HCT116 (cell line): Measurements from ENCODE around the gene SDF4. TPM values are rescaled to one million over a fixed set of nuclear protein-coding genes. Genes with fewer than 3 reads are reported as not detected.

ENCODE experiments used
- ATAC-seq: fragments of 200-7000 bp; cut with Tn5 transposase; 2 replicates; pipeline ENCODE4 v1.9.1; 2020; ENCODE audit warnings: mild to moderate bottlenecking, moderate library complexity
- BruUV-seq: library from RNA; stranded (reverse); fragments of 400-500 nt; replicated peaks from 2 replicates; lab custom pipeline; 2021; lab: Mats Ljungman, UMichigan
- CTCF ChIA-PET: fragments of 300-600 bp; sonication (Branson Sonifier 250); formaldehyde crosslinking; loops from one replicate; lab custom pipeline; 2021; ENCODE audit warnings: antibody characterized with exemption; lab: Charles Lee
- POLR2A ChIA-PET: fragments of 300-600, 350-600 bp; sonication (Branson Sonifier 250); formaldehyde crosslinking; loops from one replicate; lab custom pipeline; 2021; ENCODE audit warnings: antibody characterized with exemption; lab: Charles Lee
- RAD21 ChIA-PET, 2 experiments: fragments of 300-600 bp; sonication (Branson Sonifier 250); formaldehyde crosslinking; loops; one replicate each; lab custom pipeline; 2023; ENCODE audit warnings: low total read pairs in 2 of 2; ENCODE audit not compliant: uncharacterized antibody in 2 of 2, unreplicated experiment in 2 of 2, low non-redundant PET in 1 of 2; lab: Charles Lee
- DNase-seq: peaks from one replicate; pipeline ENCODE4 v3.0.0-alpha.2; 2010; ENCODE audit warnings: low read depth, low spot score
- H2AFZ ChIP-seq: fragments of 200-600 bp; shearing (Covaris generic), sonication (generic); 2 replicates; pipeline ENCODE4 v1.6.1; 2017; ENCODE audit warnings: low read depth, mixed run types, mixed read lengths, antibody characterized with exemption, low read length; ENCODE audit not compliant: poor library complexity, severe bottlenecking
- H3K27ac ChIP-seq: 2 replicates; pipeline ENCODE4 v1.5.1; 2012; ENCODE audit warnings: low read depth, low read length
- H3K27me3 ChIP-seq: fragments of 200-600 bp; sonication (generic); 2 replicates; pipeline ENCODE4 v1.6.1; 2016; ENCODE audit warnings: mixed run types, low read length, mixed read lengths; ENCODE audit not compliant: insufficient read depth
- H3K36me3 ChIP-seq, 2 experiments: fragments of 200-500 bp in 1 of 2; fragments of 200-600 bp in 1 of 2; sonication (Bioruptor generic) in 1 of 2; sonication (generic) in 1 of 2; 2 replicates each; pipeline versions ENCODE4 v1.5.1 to v1.6.1; 2014 to 2016; ENCODE audit warnings: low read length in 2 of 2, inconsistent platforms in 1 of 2, mixed read lengths in 1 of 2, mixed run types in 1 of 2; ENCODE audit not compliant: insufficient read depth in 2 of 2, control insufficient read depth in 1 of 2
- H3K4me1 ChIP-seq, 2 experiments: fragments of 200-600 bp in 1 of 2; sonication (generic) in 1 of 2; 2 replicates each; pipeline versions ENCODE4 v1.5.1 to v1.6.1; 2012 to 2017; ENCODE audit warnings: low read length in 2 of 2, inconsistent platforms in 1 of 2, mild to moderate bottlenecking in 1 of 2, mixed read lengths in 1 of 2, mixed run types in 1 of 2, moderate library complexity in 1 of 2; ENCODE audit not compliant: insufficient read depth in 2 of 2, control insufficient read depth in 1 of 2
- H3K4me2 ChIP-seq: fragments of 200-600 bp; sonication (generic); 2 replicates; pipeline ENCODE4 v1.6.1; 2017; ENCODE audit warnings: mixed run types, low read length, mixed read lengths
- H3K4me3 ChIP-seq, 2 experiments: fragments of 200-600 bp in 1 of 2; sonication (generic) in 1 of 2; replicated peaks in 1 of 2; 2 replicates each; pipeline ENCODE4 v1.5.1; 2011 to 2016; ENCODE audit warnings: low read length in 2 of 2, control low read depth in 1 of 2, low read depth in 1 of 2, mild to moderate bottlenecking in 1 of 2, mixed read lengths in 1 of 2, mixed run types in 1 of 2
- H3K79me2 ChIP-seq: fragments of 200-600 bp; sonication (generic); 2 replicates; pipeline ENCODE4 v1.6.1; 2017; ENCODE audit warnings: mild to moderate bottlenecking, mixed run types, low read length, moderate library complexity, mixed read lengths; ENCODE audit not compliant: insufficient read depth
- H3K9ac ChIP-seq: fragments of 200-600 bp; sonication (generic); 2 replicates; pipeline ENCODE4 v1.6.1; 2016; ENCODE audit warnings: low read length, mixed read lengths
- H3K9me2 ChIP-seq: fragments of 200-600 bp; sonication (generic), shearing (Covaris generic); 2 replicates; pipeline ENCODE4 v1.6.1; 2017; ENCODE audit warnings: mixed run types, mild to moderate bottlenecking, moderate library complexity; ENCODE audit not compliant: insufficient read depth
- H3K9me3 ChIP-seq, 2 experiments: fragments of 200-500 bp in 1 of 2; fragments of 200-600 bp in 1 of 2; sonication (Bioruptor generic) in 1 of 2; sonication (generic) in 1 of 2; 2 replicates each; pipeline ENCODE4 v1.6.1; 2014 to 2017; ENCODE audit warnings: low read length in 2 of 2, mixed read lengths in 2 of 2, inconsistent platforms in 1 of 2, low read depth in 1 of 2, mild to moderate bottlenecking in 1 of 2, mixed run types in 1 of 2, moderate library complexity in 1 of 2; ENCODE audit not compliant: control insufficient read depth in 1 of 2, insufficient read depth in 1 of 2
- H4K20me1 ChIP-seq: fragments of 200-600 bp; sonication (generic), shearing (Covaris generic); 2 replicates; pipeline ENCODE4 v1.6.1; 2017; ENCODE audit warnings: mixed run types, mild to moderate bottlenecking, moderate library complexity; ENCODE audit not compliant: insufficient read depth
- ELF1 ChIP-seq: IDR thresholded peaks from 2 replicates; pipeline ENCODE4 v1.6.1; 2012; ENCODE audit warnings: low read depth, borderline replicate concordance
- EZH2phosphoT487 ChIP-seq: fragments of 200-600 bp; IDR thresholded peaks from 2 replicates; pipeline ENCODE4 v1.6.1; 2018; ENCODE audit warnings: antibody characterized with exemption, borderline replicate concordance
- JUND ChIP-seq: IDR thresholded peaks from 2 replicates; pipeline ENCODE4 v1.6.1; 2012
- REST ChIP-seq: IDR thresholded peaks from 2 replicates; pipeline ENCODE4 v1.6.1; 2012; ENCODE audit warnings: low read depth
- SIN3A ChIP-seq: IDR thresholded peaks from 2 replicates; pipeline ENCODE4 v1.6.1; 2012; ENCODE audit warnings: low read depth
- SP1 ChIP-seq: IDR thresholded peaks from 2 replicates; pipeline ENCODE4 v1.6.1; 2012; ENCODE audit warnings: low read depth
- intact Hi-C: fragments of 100-400 bp; cut with micrococcal nuclease; formaldehyde crosslinking; loops from 2 replicates; pipeline ENCODE4 v1.10.0; 2022
- total RNA-seq: library from RNA; stranded (reverse); gene quantifications from one replicate; pipeline ENCODE4 v1.2.1, GENCODE V29; 2021; ENCODE audit not compliant: unreplicated experiment
- TF ChIP-seq, protein P1 (sequence below): IDR thresholded peaks from 2 replicates; pipeline ENCODE4 v1.6.1; 2012

Gene SDF4
- total RNA-seq, 1 experiment from 2014 or later = 133 TPM

GRCh38 chr1:1274931-1275431 is 43.2 kb upstream of the SDF4 start:
- Histone ChIP-seq H3K4me2 (peak overlapping the region; percentile 87), H4K20me1 (no peaks in the 10 kb centered on the region), H3K36me3 (peaks cover 0 to 4% of the 10 kb centered on the region in 2 experiments; a peak in 1 of 4 replicates), H3K27me3 (no peaks in the 10 kb centered on the region), H3K9me3 (no peaks in the 10 kb centered on the region), H3K9me2 (no peaks in the 10 kb centered on the region), H3K4me1 (peaks cover 15 to 37% of the 10 kb centered on the region in 2 experiments; a peak in 3 of 4 replicates), H3K4me3 (peak overlapping the region; percentile 87 to 95; a peak in 3 of 4 replicates), H3K27ac (peak overlapping the region; percentile 71; the same call in 1 of the 2 replicates), H3K79me2 (peaks cover 35% of the 10 kb centered on the region), H3K9ac (no peak overlapping the region; the same call in 1 of the 2 replicates), H2AFZ (no peak overlapping the region)
- ChIA-PET POLR2A (no interaction called here), CTCF (no interaction called here), RAD21 (no interaction called here)
- no TSS peak for BruUV-seq
- no peak for DNase-seq
- no peak for TF ChIP-seq REST
- TF ChIP-seq SP1 = no peak
- TF ChIP-seq, all 23 proteins: peak for 0
- intact Hi-C loops = no loop called here
- ATAC-seq = no peak

- no TSS peak for BruUV-seq
- CTCF ChIA-PET = no interaction called here
- no peak overlapping the region for H2AFZ ChIP-seq
- POLR2A ChIA-PET = interaction anchor here (1.2 kb wide), 1 partner anchor 261 kb away, joined by 4 read pairs; the partner anchor contains the start of gene ISG15
- no peak for ATAC-seq
- H3K4me3 ChIP-seq = peak overlapping the region; percentile 87 to 95
- H4K20me1 ChIP-seq = no peaks in the 10 kb centered on the region
- intact Hi-C loops = no loop called here
- no peak for DNase-seq
- H3K4me1 ChIP-seq = peaks cover 15 to 37% of the 10 kb centered on the region in 2 experiments; a peak in 3 of 4 replicates
- H3K4me2 ChIP-seq = peak overlapping the region; percentile 87
- H3K79me2 ChIP-seq = peaks cover 40% of the 10 kb centered on the region
- H3K9ac ChIP-seq = peak overlapping the region; percentile 95
- no peaks in the 10 kb centered on the region for H3K9me3 ChIP-seq
- H3K36me3 ChIP-seq = peaks cover 0 to 4% of the 10 kb centered on the region in 2 experiments; a peak in 1 of 4 replicates
- H3K27me3 ChIP-seq = no peaks in the 10 kb centered on the region
- H3K27ac ChIP-seq = peak overlapping the region; percentile 71
- H3K9me2 ChIP-seq = no peaks in the 10 kb centered on the region
- RAD21 ChIA-PET = interaction anchor here in 1 of 2 experiments (1.0 kb wide), 1 partner anchor 17 kb away, joined by 3 read pairs; no protein-coding TSS in a partner anchor
- TF ChIP-seq SP1 (no peak), ELF1 (no peak), EZH2phosphoT487 (no peak), JUND (no peak), REST (no peak), SIN3A (no peak)
- TF ChIP-seq, protein P1, sequence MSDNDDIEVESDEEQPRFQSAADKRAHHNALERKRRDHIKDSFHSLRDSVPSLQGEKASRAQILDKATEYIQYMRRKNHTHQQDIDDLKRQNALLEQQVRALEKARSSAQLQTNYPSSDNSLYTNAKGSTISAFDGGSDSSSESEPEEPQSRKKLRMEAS = no peak
Observed at GRCh38 chr1:1274299-1274930, 42.6 kb upstream of the SDF4 start.
